HepG2 (cell line): ENCODE results near the gene APBB2. TPM values are rescaled to one million over a fixed set of nuclear protein-coding genes. Genes with fewer than 3 reads are reported as not detected.
A peak's percentile ranks its signal among the peaks of the same experiment; 100 is the strongest.

Source experiments
- BORCS8-MEF2B ChIP-seq: sonication (generic); formaldehyde crosslinking; IDR thresholded peaks from 2 replicates; pipeline ENCODE4 v1.8.0; 2022; ENCODE audit warnings: mild to moderate bottlenecking, missing genetic modification reagents
- ETV6 ChIP-seq: sonication (generic); formaldehyde crosslinking; conservative IDR thresholded peaks from 2 replicates; pipeline ENCODE4 v1.4.0; 2020; ENCODE audit warnings: missing genetic modification reagents
- FOXC1 ChIP-seq: sonication (generic); formaldehyde crosslinking; IDR thresholded peaks from 2 replicates; pipeline ENCODE4 v1.8.0; 2022; ENCODE audit warnings: mild to moderate bottlenecking, missing genetic modification reagents, borderline replicate concordance
- GABPB1 ChIP-seq: IDR thresholded peaks from 2 replicates; pipeline ENCODE4 v1.6.1; 2016; ENCODE audit warnings: mild to moderate bottlenecking, missing genetic modification reagents, moderate library complexity, missing compliant biosample characterization
- IKZF4 ChIP-seq: sonication (generic); formaldehyde crosslinking; IDR thresholded peaks from 2 replicates; pipeline ENCODE4 v1.5.1; 2020; ENCODE audit warnings: borderline replicate concordance, mild to moderate bottlenecking, low read depth, missing genetic modification reagents; ENCODE audit errors: not compliant biosample characterization
- KLF16 ChIP-seq, 2 experiments: sonication (generic) in 1 of 2; formaldehyde crosslinking in 1 of 2; IDR thresholded peaks; 2 replicates each; pipeline versions ENCODE4 v1.6.1 to v1.8.0; 2016 to 2023; ENCODE audit warnings: missing genetic modification reagents in 2 of 2, missing compliant biosample characterization in 1 of 2
- NR2F1 ChIP-seq, 2 experiments: fragments of 450-650 bp in 1 of 2; formaldehyde crosslinking in 1 of 2; IDR thresholded peaks; 2 replicates each; pipeline versions ENCODE4 v1.5.0 to v1.6.1; 2016 to 2020; ENCODE audit warnings: mild to moderate bottlenecking in 1 of 2, missing compliant biosample characterization in 1 of 2, missing genetic modification reagents in 1 of 2, moderate library complexity in 1 of 2
- PAWR ChIP-seq: sonication (generic); formaldehyde crosslinking; IDR thresholded peaks from 2 replicates; pipeline ENCODE4 v1.4.0; 2020; ENCODE audit warnings: missing genetic modification reagents, mild to moderate bottlenecking, borderline replicate concordance
- RBFOX2 ChIP-seq: fragments of 200-400 bp; formaldehyde crosslinking; IDR thresholded peaks from 2 replicates; pipeline ENCODE4 v1.6.1; 2017; ENCODE audit warnings: low read depth, mild to moderate bottlenecking, low read length
- RFX1 ChIP-seq: fragments of 450-650 bp; IDR thresholded peaks from 2 replicates; pipeline ENCODE4 v1.6.1; 2017
- SMARCC2 ChIP-seq: fragments of 450-650 bp; IDR thresholded peaks from 2 replicates; pipeline ENCODE4 v1.6.1; 2017; ENCODE audit warnings: antibody characterized with exemption, mild to moderate bottlenecking
- SP140L ChIP-seq: sonication (generic); formaldehyde crosslinking; IDR thresholded peaks from 2 replicates; pipeline ENCODE4 v1.4.0; 2020; ENCODE audit warnings: missing genetic modification reagents, borderline replicate concordance
- SRSF1 ChIP-seq: fragments of 200-400 bp; formaldehyde crosslinking; optimal IDR thresholded peaks from 2 replicates; pipeline ENCODE3; 2017; ENCODE audit warnings: mild to moderate bottlenecking, low read depth, low read length, moderate library complexity
- TGIF2 ChIP-seq: IDR thresholded peaks from 2 replicates; pipeline ENCODE4 v1.6.1; 2016; ENCODE audit warnings: control low read depth, missing compliant biosample characterization
- TMF1 ChIP-seq: sonication (generic); formaldehyde crosslinking; IDR thresholded peaks from 2 replicates; pipeline ENCODE4 v1.8.1; 2022; ENCODE audit warnings: low read depth, missing genetic modification reagents
- ZBTB1 ChIP-seq: sonication (generic); formaldehyde crosslinking; IDR thresholded peaks from 2 replicates; pipeline ENCODE4 v1.4.0; 2020; ENCODE audit warnings: missing genetic modification reagents, borderline replicate concordance
- ZNF468 ChIP-seq: sonication (generic); formaldehyde crosslinking; IDR thresholded peaks from 2 replicates; pipeline ENCODE4 v1.8.0; 2022; ENCODE audit warnings: mild to moderate bottlenecking, moderate library complexity, missing genetic modification reagents
- ZNF562 ChIP-seq: sonication (generic); formaldehyde crosslinking; IDR thresholded peaks from 2 replicates; pipeline ENCODE4 v1.8.0; 2022; ENCODE audit warnings: missing genetic modification reagents, borderline replicate concordance
- ZNF564 ChIP-seq: sonication (generic); formaldehyde crosslinking; IDR thresholded peaks from 2 replicates; pipeline ENCODE4 v1.8.1; 2023; ENCODE audit warnings: mild to moderate bottlenecking, missing genetic modification reagents
- polyA plus RNA-seq, 8 experiments: library from polyadenylated mRNA; depleted of rRNA in 3 of 8; stranded (reverse) in 7 of 8; unstranded in 1 of 8; fragments of >200 nt; fragmentation: Illumina TruSeq in 4 of 8; extraction: Trizol in 4 of 8; gene quantifications; 2 replicates each; pipeline versions ENCODE4 v1.2.1 to v1.2.3, GENCODE V29; 2011 to 2016; ENCODE audit warnings: low read depth in 4 of 8, missing spikeins in 1 of 8, mixed read lengths in 1 of 8; ENCODE audit not compliant: insufficient read depth in 1 of 8
- total RNA-seq, 5 experiments: library from RNA; depleted of rRNA; stranded (reverse); fragments of >200 nt; fragmentation: Illumina TruSeq; extraction: Trizol; gene quantifications; 2 replicates each; pipeline ENCODE4 v1.2.3, GENCODE V29; 2016; ENCODE audit warnings: low read depth in 1 of 5
- TF ChIP-seq, protein P1 (sequence below): sonication (generic); formaldehyde crosslinking; IDR thresholded peaks from 2 replicates; pipeline ENCODE4 v1.5.0; 2020; ENCODE audit warnings: mild to moderate bottlenecking, missing genetic modification reagents, moderate library complexity
- TF ChIP-seq, protein P2 (sequence below): sonication (generic); formaldehyde crosslinking; IDR thresholded peaks from 2 replicates; pipeline ENCODE4 v1.4.0; 2020; ENCODE audit warnings: mild to moderate bottlenecking, missing genetic modification reagents
- TF ChIP-seq, protein P3 (sequence below): sonication (generic); formaldehyde crosslinking; conservative IDR thresholded peaks from 2 replicates; pipeline ENCODE4 v1.8.1; 2023; ENCODE audit warnings: missing genetic modification reagents
- TF ChIP-seq, protein P4 (sequence below): sonication (generic); formaldehyde crosslinking; IDR thresholded peaks from 2 replicates; pipeline ENCODE4 v1.8.0; 2022; ENCODE audit warnings: missing genetic modification reagents, mild to moderate bottlenecking, inconsistent platforms, borderline replicate concordance
- TF ChIP-seq, protein P5 (sequence below): sonication (generic); formaldehyde crosslinking; IDR thresholded peaks from 2 replicates; pipeline ENCODE4 v1.8.0; 2022; ENCODE audit warnings: low read depth, missing genetic modification reagents

The APBB2 gene
- total and polyA plus RNA-seq, 2 of the 13 experiments (the other 11 are each of a cell fraction or from before 2014, with no cell fraction given): 11.7 to 17.0 TPM

DNA sequence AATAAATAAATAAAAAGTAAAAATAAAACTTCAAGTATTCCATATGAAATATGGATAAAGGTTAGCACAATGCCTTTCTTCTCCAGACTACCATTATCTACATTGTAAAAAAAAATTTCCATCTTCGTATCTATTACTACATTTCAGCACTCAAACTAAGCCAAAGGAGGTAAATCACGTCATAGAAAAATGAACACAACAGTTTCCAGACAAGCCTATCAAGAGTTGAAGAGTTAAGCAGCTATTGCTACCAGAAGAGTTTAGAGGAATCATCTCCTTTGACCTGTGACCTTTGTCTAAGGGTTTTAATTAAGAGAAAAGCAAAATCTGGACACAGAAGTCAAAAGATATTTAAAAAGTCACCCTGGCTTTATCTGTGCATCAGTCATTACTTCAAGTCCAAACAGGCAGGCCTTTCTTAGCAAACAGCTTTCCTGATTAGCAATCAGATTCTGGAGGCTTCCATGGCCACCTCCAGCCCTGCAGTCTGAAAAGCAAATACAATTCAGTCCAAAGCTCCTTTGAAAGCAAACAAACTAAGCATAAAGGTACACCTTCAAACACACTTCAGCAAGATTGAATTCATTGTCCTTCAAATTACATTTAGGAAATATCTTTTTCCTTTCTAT is 82.2 kb downstream of the APBB2 start (continued):
- TF ChIP-seq, protein P1, sequence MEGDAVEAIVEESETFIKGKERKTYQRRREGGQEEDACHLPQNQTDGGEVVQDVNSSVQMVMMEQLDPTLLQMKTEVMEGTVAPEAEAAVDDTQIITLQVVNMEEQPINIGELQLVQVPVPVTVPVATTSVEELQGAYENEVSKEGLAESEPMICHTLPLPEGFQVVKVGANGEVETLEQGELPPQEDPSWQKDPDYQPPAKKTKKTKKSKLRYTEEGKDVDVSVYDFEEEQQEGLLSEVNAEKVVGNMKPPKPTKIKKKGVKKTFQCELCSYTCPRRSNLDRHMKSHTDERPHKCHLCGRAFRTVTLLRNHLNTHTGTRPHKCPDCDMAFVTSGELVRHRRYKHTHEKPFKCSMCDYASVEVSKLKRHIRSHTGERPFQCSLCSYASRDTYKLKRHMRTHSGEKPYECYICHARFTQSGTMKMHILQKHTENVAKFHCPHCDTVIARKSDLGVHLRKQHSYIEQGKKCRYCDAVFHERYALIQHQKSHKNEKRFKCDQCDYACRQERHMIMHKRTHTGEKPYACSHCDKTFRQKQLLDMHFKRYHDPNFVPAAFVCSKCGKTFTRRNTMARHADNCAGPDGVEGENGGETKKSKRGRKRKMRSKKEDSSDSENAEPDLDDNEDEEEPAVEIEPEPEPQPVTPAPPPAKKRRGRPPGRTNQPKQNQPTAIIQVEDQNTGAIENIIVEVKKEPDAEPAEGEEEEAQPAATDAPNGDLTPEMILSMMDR (CRISPR knock-in tag): no peak
- TF ChIP-seq IKZF4 (CRISPR knock-in tag) (no peak), RBFOX2 (no peak), NR2F1 (CRISPR knock-in tag; IDR thresholded peaks at IDR 0.05) (peak in 1 of 2 experiments; percentile 74; a peak in 1 of 4 replicates), FOXC1 (CRISPR knock-in tag) (no peak), SMARCC2 (no peak), ZBTB1 (CRISPR knock-in tag) (no peak), ZNF468 (CRISPR knock-in tag) (no peak), ETV6 (CRISPR knock-in tag) (no peak), BORCS8-MEF2B (no peak), SP140L (CRISPR knock-in tag) (0 out of 2 replicates have a peak, but pooled peaks have one; percentile 67), PAWR (no peak), SRSF1 (no peak), TMF1 (CRISPR knock-in tag) (no peak), KLF16 (CRISPR knock-in tag; IDR thresholded peaks at IDR 0.05) (peak in 1 of 2 experiments; percentile 67; a peak in 1 of 4 replicates), ZNF562 (no peak), GABPB1 (CRISPR knock-in tag) (no peak), RFX1 (no peak), ZNF564 (CRISPR knock-in tag) (no peak), TGIF2 (CRISPR knock-in tag) (no peak)
- TF ChIP-seq, protein P2, sequence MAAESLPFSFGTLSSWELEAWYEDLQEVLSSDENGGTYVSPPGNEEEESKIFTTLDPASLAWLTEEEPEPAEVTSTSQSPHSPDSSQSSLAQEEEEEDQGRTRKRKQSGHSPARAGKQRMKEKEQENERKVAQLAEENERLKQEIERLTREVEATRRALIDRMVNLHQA (CRISPR knock-in tag): no peak
- TF ChIP-seq, protein P3, sequence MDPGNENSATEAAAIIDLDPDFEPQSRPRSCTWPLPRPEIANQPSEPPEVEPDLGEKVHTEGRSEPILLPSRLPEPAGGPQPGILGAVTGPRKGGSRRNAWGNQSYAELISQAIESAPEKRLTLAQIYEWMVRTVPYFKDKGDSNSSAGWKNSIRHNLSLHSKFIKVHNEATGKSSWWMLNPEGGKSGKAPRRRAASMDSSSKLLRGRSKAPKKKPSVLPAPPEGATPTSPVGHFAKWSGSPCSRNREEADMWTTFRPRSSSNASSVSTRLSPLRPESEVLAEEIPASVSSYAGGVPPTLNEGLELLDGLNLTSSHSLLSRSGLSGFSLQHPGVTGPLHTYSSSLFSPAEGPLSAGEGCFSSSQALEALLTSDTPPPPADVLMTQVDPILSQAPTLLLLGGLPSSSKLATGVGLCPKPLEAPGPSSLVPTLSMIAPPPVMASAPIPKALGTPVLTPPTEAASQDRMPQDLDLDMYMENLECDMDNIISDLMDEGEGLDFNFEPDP (CRISPR knock-in tag): no peak
- TF ChIP-seq, protein P4, sequence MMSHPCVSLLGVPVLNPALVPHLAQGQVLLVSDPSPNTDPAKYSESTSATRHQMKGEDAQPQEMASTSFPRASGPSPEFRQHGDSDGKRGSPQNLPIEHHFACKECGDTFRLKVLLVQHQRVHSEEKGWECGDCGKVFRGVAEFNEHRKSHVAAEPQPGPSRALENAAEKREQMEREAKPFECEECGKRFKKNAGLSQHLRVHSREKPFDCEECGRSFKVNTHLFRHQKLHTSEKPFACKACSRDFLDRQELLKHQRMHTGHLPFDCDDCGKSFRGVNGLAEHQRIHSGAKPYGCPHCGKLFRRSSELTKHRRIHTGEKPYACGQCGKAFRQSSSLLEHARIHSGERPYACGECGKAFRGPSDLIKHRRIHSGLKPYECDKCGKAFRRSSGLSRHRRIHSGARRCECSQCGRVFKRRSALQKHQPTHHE (CRISPR knock-in tag): no peak
- TF ChIP-seq, protein P5, sequence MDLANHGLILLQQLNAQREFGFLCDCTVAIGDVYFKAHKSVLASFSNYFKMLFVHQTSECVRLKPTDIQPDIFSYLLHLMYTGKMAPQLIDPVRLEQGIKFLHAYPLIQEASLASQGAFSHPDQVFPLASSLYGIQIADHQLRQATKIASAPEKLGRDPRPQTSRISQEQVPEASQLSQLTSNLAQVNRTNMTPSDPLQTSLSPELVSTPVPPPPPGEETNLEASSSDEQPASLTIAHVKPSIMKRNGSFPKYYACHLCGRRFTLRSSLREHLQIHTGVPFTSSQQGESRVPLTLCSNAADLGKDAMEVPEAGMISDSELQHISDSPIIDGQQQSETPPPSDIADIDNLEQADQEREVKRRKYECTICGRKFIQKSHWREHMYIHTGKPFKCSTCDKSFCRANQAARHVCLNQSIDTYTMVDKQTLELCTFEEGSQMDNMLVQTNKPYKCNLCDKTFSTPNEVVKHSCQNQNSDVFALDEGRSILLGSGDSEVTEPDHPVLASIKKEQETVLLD (CRISPR knock-in tag): no peak
